Natural killer cell (primary cell): ENCODE measurements around the gene ADGRB2. TPM values are rescaled to one million over a fixed set of nuclear protein-coding genes. Genes with fewer than 3 reads are reported as not detected.
A peak's percentile ranks its signal among the peaks of the same experiment; 100 is the strongest.

Experiments
- ATAC-seq, 3 donors: fragments of 150-1000 bp in 2 of 3; fragments of 200-7000 bp in 1 of 3; cut with Tn5 transposase; 1 replicate in 1 of 3; 2 replicates in 2 of 3; pipeline ENCODE4 v1.10.0; 2021; ENCODE audit warnings: mild to moderate bottlenecking in 2 of 3, moderate library complexity in 2 of 3
- DNase-seq, 2 donors: peaks; one replicate each; pipeline versions ENCODE4 v3.0.0 to v3.0.0-alpha.2; 2013 to 2021; ENCODE audit warnings: mixed read lengths in 1 of 2
- H3K27ac ChIP-seq: one replicate; pipeline ENCODE4 v1.5.1; 2013; ENCODE audit warnings: mild to moderate bottlenecking, low read length
- H3K27me3 ChIP-seq: one replicate; pipeline ENCODE4 v1.6.1; 2013; ENCODE audit warnings: low read length; ENCODE audit not compliant: control insufficient read depth, insufficient read depth
- H3K36me3 ChIP-seq: one replicate; pipeline ENCODE4 v1.6.1; 2013; ENCODE audit warnings: low read length; ENCODE audit not compliant: control insufficient read depth, insufficient read depth
- H3K4me1 ChIP-seq: one replicate; pipeline ENCODE4 v1.6.1; 2013; ENCODE audit warnings: low read length; ENCODE audit not compliant: control insufficient read depth, insufficient read depth
- H3K4me3 ChIP-seq: one replicate; pipeline ENCODE4 v1.5.1; 2013; ENCODE audit warnings: low read length
- H3K9me3 ChIP-seq: one replicate; pipeline ENCODE4 v1.6.1; 2013; ENCODE audit warnings: low read length; ENCODE audit not compliant: control insufficient read depth, insufficient read depth
- H3K27ac Mint-ChIP-seq, 2 donors: one replicate each; pipeline ENCODE4 v1.8.0; 2022; ENCODE audit warnings: mild to moderate bottlenecking in 2 of 2, mixed read lengths in 2 of 2, moderate library complexity in 1 of 2
- H3K27me3 Mint-ChIP-seq, 2 donors: one replicate each; pipeline ENCODE4 v1.8.0; 2022; ENCODE audit warnings: low read depth in 2 of 2, mixed read lengths in 2 of 2
- H3K36me3 Mint-ChIP-seq: one replicate; pipeline ENCODE4 v1.8.0; 2022; ENCODE audit warnings: mixed read lengths
- H3K4me1 Mint-ChIP-seq, 2 donors: one replicate each; pipeline ENCODE4 v1.8.0; 2022; ENCODE audit warnings: mixed read lengths in 2 of 2
- H3K4me3 Mint-ChIP-seq: one replicate; pipeline ENCODE4 v1.8.0; 2022; ENCODE audit warnings: mild to moderate bottlenecking, moderate library complexity, mixed read lengths
- H3K9me3 Mint-ChIP-seq, 2 donors: one replicate each; pipeline ENCODE4 v1.8.0; 2022; ENCODE audit warnings: mixed read lengths in 2 of 2
- CTCF ChIP-seq: fragments of 200-600 bp; IDR thresholded peaks from one replicate; pipeline ENCODE4 v1.8.0; 2022; ENCODE audit warnings: antibody characterized with exemption
- WGBS: methylation state at CpG from one replicate; pipeline ENCODE4 v1.1.7; 2013; ENCODE audit warnings: missing lambda C conversion rate; ENCODE audit not compliant: insufficient coverage; 5-methylcytosine and 5-hydroxymethylcytosine counted together
- intact Hi-C: fragments of 100-400 bp; cut with micrococcal nuclease; formaldehyde crosslinking; loops from one replicate; pipeline ENCODE4 v1.14.2; 2022
- total RNA-seq, 4 donors: library from RNA; stranded (reverse); fragments of 120-200 nt in 1 of 4; gene quantifications; one replicate each; pipeline versions ENCODE4 v1.2.3 to v1.2.4, GENCODE V29; 2013 to 2022

Gene ADGRB2
- total RNA-seq, 3 donors from 2014 or later (not counting 1 experiment from before 2014, with no cell fraction given) = 7.6 to 19.9 (median 12.8) TPM

- peaks cover 11% of the 10 kb centered on the region for H3K27me3 ChIP-seq
- no peaks in the 10 kb centered on the region for H3K9me3 ChIP-seq
- peaks cover 15 to 20% of the 10 kb centered on the region in 2 donors for H3K4me1 Mint-ChIP-seq
- H3K36me3 Mint-ChIP-seq = no peaks in the 10 kb centered on the region
- intact Hi-C loops = loop anchor here (2.0 kb wide), 1 partner anchor 73 kb away; no protein-coding TSS in a partner anchor
- H3K27ac ChIP-seq = no peak overlapping the region
- peaks cover 20% of the 10 kb centered on the region for H3K4me1 ChIP-seq
- 8% methylated on average over 7 of the region's 7 CpGs for WGBS
- no peak overlapping the region for H3K4me3 ChIP-seq
- DNase-seq = no peak
- peak overlapping the region; percentile 51 for H3K4me3 Mint-ChIP-seq
- no peaks in the 10 kb centered on the region for H3K36me3 ChIP-seq
- peak overlapping the region in 1 of 2 donors; percentile 67 for H3K27ac Mint-ChIP-seq
- TF ChIP-seq CTCF = no peak
- peaks cover 47 to 48% of the 10 kb centered on the region in 2 donors for H3K27me3 Mint-ChIP-seq
- ATAC-seq = no peak
- H3K9me3 Mint-ChIP-seq = no peaks in the 10 kb centered on the region
Measured at GRCh38 chr1:31715873-31716220, 48.3 kb downstream of the ADGRB2 start.

- Histone ChIP-seq H3K4me1 (peaks cover 20% of the 10 kb centered on the region), H3K27ac (no peak overlapping the region), H3K9me3 (no peaks in the 10 kb centered on the region), H3K27me3 (peaks cover 11% of the 10 kb centered on the region), H3K4me3 (peak overlapping the region; percentile 27), H3K36me3 (no peaks in the 10 kb centered on the region)
- DNase-seq = peak in 1 of 2 donors; percentile 51
- H3K36me3 Mint-ChIP-seq = no peaks in the 10 kb centered on the region
- intact Hi-C loops = loop anchor here (2.0 kb wide), 1 partner anchor 74 kb away; no protein-coding TSS in a partner anchor
- TF ChIP-seq CTCF = peak; percentile 53
- 4% methylated on average over 44 of the region's 44 CpGs for WGBS
- H3K4me1 Mint-ChIP-seq = peaks cover 15 to 20% of the 10 kb centered on the region in 2 donors
- ATAC-seq = peak; percentile 56 to 89 (median 76)
- H3K4me3 Mint-ChIP-seq = peak overlapping the region; percentile 77
- peak overlapping the region in 1 of 2 donors; percentile 67 for H3K27ac Mint-ChIP-seq
- H3K9me3 Mint-ChIP-seq = no peaks in the 10 kb centered on the region
- peaks cover 47 to 48% of the 10 kb centered on the region in 2 donors for H3K27me3 Mint-ChIP-seq
Measured at GRCh38 chr1:31715087-31715872, 48.9 kb downstream of the ADGRB2 start.

GRCh38 chr1:31714442-31715086 is 49.6 kb downstream of the ADGRB2 start:
- no peaks in the 10 kb centered on the region for H3K9me3 ChIP-seq
- intact Hi-C loops = loop anchor here (2.0 kb wide), 1 partner anchor 74 kb away; no protein-coding TSS in a partner anchor
- H3K4me1 ChIP-seq = peaks cover 20% of the 10 kb centered on the region
- Mint-ChIP-seq H3K27ac (no peak overlapping the region), H3K9me3 (no peaks in the 10 kb centered on the region), H3K4me1 (peaks cover 15 to 20% of the 10 kb centered on the region in 2 donors), H3K36me3 (no peaks in the 10 kb centered on the region), H3K4me3 (peak overlapping the region; percentile 66), H3K27me3 (peaks cover 44 to 48% of the 10 kb centered on the region in 2 donors)
- peak in 2 of 3 donors; percentile 50 to 53 for ATAC-seq
- peak overlapping the region; percentile 27 for H3K4me3 ChIP-seq
- peaks cover 11% of the 10 kb centered on the region for H3K27me3 ChIP-seq
- WGBS = 5% methylated on average over 39 of the region's 39 CpGs
- DNase-seq = peak in 1 of 2 donors; percentile 62
- TF ChIP-seq CTCF = no peak
- no peak overlapping the region for H3K27ac ChIP-seq
- no peaks in the 10 kb centered on the region for H3K36me3 ChIP-seq
